HG03354 (cell line): ENCODE data around the gene TRAPPC2L.
"Not testable (repeated sequence)": the region's sequence is repeated elsewhere in the genome, so short reads cannot be mapped to it uniquely, and the experiment has no call there.

ENCODE experiments used
- ATAC-seq: cut with Tn5 transposase; IDR thresholded peaks from one replicate; pipeline ENCODE4 v1.9.1; 2021; ENCODE audit warnings: mild to moderate bottlenecking; ENCODE audit not compliant: unreplicated experiment, poor library complexity, severe bottlenecking

Gene TRAPPC2L

DNA sequence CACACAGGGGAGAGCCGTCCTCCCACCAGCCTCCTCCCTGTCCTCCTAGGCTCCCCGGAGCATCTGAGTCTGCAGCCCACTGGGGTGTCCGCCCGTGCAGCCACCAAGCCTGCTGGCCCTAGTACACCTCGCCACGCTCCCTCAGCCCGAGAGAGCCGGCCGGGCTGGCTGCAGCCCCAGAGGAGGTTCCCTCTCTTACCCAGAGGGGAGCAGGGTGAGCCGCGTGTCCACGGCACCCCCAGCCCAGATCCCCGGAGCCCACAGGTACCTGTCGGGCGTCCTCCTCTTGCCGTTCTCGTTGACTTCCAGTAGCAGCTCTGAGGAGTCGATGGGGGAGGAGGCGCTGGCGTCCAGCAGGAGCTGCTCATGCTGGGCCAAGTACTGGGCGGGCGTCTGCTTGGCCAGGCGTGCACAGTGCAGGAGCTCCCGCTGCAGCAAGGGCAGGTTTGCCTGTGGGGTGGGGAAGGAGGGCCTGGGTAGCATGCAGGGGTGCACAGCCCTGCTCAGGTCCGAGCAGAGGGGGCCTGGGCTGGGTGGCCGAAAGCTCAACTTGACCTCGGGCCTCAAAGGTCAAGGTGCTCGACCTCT lies 28.9 kb downstream of the TRAPPC2L start:
- ATAC-seq = no peak

- ATAC-seq = no peak
Observed at GRCh38 chr16:88886420-88886844, 29.5 kb downstream of the TRAPPC2L start.

DNA sequence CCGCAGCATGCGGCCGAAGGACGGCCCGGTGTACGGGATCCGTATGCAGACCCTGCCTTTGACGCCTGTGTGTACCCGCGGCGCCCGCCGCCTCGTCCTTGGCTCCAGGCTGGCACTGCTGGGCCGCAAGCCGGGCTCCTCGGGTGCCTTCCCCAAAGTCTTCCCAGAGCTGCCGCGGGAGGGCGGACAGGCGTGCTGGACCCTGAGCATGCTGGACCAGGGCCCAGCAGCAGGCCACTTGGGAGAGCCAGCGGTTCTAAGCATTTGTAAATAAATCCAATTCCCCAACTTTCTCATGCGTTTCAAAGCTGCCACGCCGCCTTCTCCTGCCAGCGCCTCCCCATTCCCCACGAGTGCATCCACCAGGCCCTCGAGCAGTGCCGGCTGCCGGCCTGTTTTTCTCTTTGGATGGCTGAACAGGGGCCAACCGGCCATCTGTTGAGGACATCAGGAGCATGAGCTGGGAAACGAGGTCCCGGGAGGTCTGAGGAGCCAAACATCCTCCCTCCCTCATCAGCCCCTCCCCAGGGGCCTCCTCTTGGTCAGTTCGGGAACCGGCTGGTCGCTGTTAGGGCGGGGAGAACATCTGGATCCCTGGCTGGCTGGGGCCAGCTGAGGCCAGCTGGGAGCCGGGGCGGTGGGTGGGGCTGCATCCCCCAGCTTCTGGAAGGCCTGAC lies 30.1 kb downstream of the TRAPPC2L start:
- ATAC-seq = no peak

DNA sequence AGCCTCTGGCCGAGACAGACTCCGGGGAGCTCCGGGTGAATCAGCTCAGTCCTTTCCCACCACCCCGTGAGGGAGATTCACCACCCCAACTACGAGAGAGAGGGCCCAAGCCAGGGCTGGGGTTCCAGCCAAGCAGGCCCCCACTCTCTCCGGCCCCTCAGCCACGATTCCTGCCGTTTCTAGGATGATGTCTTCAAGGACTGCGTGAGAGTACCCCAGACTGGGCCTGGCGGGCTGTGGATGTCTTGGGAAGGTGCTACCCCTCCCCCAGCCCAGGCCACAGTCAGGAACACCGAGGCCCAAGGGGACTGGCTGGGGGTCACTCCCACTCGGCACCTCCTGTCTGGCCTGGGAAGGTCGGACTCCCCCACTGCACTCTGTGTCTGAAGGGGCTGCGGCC lies 31.1 kb downstream of the TRAPPC2L start:
- ATAC-seq = no peak

DNA sequence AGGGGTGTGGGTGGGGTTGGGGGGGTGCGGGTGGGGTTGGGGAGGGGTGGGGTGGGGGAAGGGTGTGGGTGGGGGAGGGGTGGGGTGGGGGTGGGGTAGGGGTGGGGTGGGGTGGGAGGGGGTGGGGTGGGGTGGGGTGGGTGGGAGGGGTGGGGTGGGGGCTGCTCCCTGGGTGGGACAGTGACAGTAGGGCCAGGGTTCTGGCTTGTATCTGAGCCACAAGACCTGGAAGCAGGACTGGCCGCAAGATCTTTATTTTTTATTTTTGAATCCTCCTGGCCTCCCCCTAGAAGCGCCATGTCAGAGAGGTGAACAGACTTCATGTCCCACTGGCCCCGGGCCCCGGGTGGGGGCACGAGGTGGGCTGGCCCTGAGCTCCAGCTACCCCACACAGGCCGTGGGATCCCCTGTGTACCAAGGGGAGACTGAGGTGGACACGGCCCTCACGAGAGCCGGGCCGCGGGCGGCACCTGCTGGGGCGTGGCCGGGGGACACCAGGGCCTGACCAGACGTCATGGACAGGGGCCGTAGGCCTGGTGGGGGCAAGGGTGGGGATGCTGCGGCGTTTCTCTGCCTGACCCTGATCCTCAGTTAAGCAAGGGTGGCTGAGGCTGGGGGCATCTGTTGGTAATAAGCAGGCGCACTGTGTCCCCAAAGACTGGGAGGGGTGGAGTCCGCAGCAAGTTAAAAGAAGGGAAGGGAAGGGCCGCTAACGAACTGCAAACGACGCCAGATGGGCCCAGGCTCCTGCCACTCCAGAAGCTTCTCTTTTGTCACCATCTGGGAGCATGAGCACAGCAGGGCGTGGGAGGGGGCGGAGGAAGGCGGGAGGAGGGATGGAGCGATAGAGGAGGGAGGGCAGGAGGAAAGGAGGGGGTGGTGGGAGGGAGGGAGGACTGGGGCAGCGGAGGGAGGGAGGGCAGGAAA lies 31.8 kb downstream of the TRAPPC2L start:
- no peak for ATAC-seq

GRCh38 chr16:88889702-88890352 lies 32.9 kb downstream of the TRAPPC2L start:
- ATAC-seq = not testable (repeated sequence)

GRCh38 chr16:88891083-88891482 lies 34.2 kb downstream of the TRAPPC2L start:
- ATAC-seq = no peak

- no peak for ATAC-seq
Observed at GRCh38 chr16:88892065-88892464, 35.1 kb downstream of the TRAPPC2L start.

DNA sequence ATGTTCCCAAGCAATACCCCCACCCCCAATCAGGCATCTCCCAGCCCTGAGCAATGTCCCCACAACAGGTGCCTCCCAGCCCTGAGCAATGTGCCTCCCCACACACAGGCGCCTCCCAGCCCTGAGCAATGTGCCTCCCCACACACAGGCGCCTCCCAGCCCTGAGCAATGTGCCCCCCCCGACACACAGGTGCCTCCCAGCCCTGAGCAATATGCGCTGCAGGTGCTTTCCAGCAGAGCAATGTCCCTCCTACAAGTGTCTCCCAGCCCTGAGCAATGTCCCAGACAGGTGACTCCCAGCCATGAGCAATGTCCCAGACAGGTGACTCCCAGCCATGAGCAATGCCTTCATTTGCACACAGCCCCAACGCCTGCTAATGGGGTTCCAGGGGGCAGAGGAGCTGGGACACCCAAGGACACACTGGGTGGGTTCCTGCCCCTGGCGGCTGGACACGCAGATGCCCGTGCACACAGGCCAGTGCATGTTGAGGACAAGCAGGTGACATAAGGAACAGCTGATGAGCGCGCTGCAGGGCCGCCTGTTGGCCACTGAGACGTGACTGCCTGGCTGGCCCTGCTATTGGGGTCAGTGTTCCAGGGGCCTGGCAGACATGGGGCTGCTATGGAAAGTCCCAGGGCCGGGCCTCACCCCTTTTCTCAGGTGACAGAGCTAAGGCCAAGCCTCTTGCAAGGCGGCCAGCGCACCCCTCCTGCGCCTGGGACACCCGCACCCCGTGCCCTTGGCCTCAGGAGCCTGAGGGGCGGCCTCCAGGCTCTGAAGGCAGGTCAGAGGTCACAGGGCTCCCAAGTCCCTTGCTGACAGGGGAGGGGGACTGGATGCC lies 36.4 kb downstream of the TRAPPC2L start:
- ATAC-seq = no peak

- ATAC-seq = not testable (repeated sequence)
Observed at GRCh38 chr16:88894266-88894665, 37.3 kb downstream of the TRAPPC2L start.

- no peak for ATAC-seq
Observed at GRCh38 chr16:88894681-88895300, 37.9 kb downstream of the TRAPPC2L start.

DNA sequence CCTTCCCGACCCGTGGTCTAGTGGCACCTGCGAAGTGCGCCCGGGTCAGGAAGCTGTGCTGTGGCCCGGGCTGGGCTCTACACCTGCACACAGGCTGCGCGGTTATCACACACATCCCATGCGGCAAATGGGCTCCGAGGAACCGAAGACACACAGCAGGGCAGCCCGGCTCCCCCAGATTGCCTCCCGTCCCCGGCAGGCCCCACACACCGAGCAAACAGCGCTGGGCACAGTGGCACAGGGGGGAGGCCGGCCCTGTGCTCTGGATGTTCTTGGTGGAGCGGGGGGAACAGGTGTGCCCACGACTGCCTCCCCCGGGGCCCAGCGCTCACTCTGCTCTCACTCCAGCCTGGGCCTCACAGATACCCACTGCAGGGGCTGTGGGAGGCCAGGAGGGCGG lies 38.4 kb downstream of the TRAPPC2L start:
- ATAC-seq = no peak

- no peak for ATAC-seq
Observed at GRCh38 chr16:88896238-88897070, 39.5 kb downstream of the TRAPPC2L start.

DNA sequence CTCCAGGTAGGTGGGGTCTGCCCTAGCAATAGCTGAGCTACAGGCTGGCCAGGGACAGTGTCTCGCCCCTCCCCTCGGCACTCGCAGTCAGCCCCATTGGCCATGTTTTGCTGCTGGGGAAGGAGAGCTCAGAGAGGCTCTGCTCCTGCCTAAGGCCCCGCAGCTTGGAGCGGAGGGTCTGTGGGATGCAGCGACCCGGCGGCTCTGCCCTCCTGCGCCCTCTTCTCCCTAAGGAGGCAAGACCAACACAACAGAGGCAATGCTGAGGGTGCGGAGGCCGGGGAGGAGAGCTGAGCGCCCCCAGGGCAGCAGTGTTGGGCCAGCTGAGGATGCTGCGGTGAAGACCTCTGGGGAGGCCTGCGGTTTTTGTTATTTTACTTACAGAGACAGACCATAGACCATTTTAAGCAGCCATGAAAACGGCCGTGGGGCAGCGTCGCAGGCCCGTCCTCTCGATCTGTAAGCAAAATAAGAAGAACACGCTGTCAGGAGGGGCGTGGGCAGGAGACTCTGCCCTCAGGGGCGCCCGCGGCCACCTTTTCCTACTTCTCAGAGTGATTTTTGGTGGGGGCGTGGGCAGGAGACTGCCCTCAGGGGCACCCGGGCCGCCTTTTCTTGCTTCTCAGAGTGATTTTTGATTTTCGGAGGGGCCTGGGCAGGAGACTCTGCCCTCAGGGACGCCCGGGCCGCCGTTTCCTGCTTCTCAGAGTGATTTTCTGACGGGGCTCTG lies 40.9 kb downstream of the TRAPPC2L start:
- ATAC-seq = no peak

- no peak for ATAC-seq
Observed at GRCh38 chr16:88899901-88900661, 43.2 kb downstream of the TRAPPC2L start.

DNA sequence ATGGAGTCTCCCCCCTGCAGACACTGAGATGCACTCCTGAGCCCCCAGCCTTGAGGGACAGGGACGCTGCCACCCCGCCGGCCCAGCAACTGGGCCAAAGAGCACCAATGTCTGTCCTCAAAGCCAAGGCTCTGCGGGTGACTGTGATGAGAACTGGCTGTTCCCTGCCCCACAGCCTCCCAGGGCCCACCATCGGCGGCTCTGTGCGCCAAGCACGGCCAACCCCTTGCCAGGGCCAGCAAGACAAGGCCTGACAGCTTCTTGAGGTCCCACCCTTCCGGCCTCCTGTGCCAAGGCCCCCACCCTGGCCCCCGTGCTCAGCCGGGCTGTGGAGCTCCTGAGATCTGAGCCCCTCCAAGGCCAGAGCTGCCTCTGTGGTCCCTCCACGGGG lies 43.7 kb downstream of the TRAPPC2L start:
- ATAC-seq = no peak
